Measurements from ENCODE around the gene TSSK1B. TPM values are rescaled to one million over a fixed set of nuclear protein-coding genes. Genes with fewer than 3 reads are reported as not detected.
"Not testable (repeated sequence)": the region's sequence is repeated elsewhere in the genome, so short reads cannot be mapped to it uniquely, and the experiment has no call there.

TSSK1B gene
- total RNA-seq, 1 experiment from 2014 or later = not detected

- not testable (repeated sequence) for DNase-seq (ENCODE audit: low spot score)
Observed at GRCh38 chr5:113397986-113398385, 36.8 kb downstream of the TSSK1B start.

- no peak for DNase-seq (ENCODE audit: low spot score)
Observed at GRCh38 chr5:113397046-113397445, 37.7 kb downstream of the TSSK1B start.

GRCh38 chr5:113394658-113395057 is 40.1 kb downstream of the TSSK1B start:
- DNase-seq (ENCODE audit: low spot score) = no peak

GRCh38 chr5:113390224-113390623 is 44.6 kb downstream of the TSSK1B start:
- no peak for DNase-seq (ENCODE audit: low spot score)

GRCh38 chr5:113389116-113389515 is 45.7 kb downstream of the TSSK1B start:
- no peak for DNase-seq (ENCODE audit: low spot score)

- DNase-seq (ENCODE audit: low spot score) = no peak
Observed at GRCh38 chr5:113387844-113388243, 46.9 kb downstream of the TSSK1B start.

- DNase-seq (ENCODE audit: low spot score) = no peak
Observed at GRCh38 chr5:113384782-113385285, 50.0 kb downstream of the TSSK1B start.

- no peak for DNase-seq (ENCODE audit: low spot score)
Observed at GRCh38 chr5:113382731-113383130, 52.1 kb downstream of the TSSK1B start.

Other genes starting within 250 kb of the TSSK1B start
- not detected in 2 replicates for gene MCC, start 53.5 kb upstream of the TSSK1B start, total RNA-seq (2014; rRNA removed; shearing (Covaris generic))
- gene YTHDC2, start 78.7 kb upstream of the TSSK1B start, total RNA-seq (2014; rRNA removed; shearing (Covaris generic)) = 9.3 and 10.2 TPM in 2 replicates

Data from HT-29 (cell line).